Medulla oblongata (tissue), 1 donor: ENCODE results near the gene BCAT1.
A peak's percentile ranks its signal among the peaks of the same experiment; 100 is the strongest.

ENCODE experiments used
- DNase-seq: peaks from one replicate; pipeline ENCODE4 v3.0.0-alpha.2; 2015; ENCODE audit errors: extremely low spot score

The BCAT1 gene

DNA sequence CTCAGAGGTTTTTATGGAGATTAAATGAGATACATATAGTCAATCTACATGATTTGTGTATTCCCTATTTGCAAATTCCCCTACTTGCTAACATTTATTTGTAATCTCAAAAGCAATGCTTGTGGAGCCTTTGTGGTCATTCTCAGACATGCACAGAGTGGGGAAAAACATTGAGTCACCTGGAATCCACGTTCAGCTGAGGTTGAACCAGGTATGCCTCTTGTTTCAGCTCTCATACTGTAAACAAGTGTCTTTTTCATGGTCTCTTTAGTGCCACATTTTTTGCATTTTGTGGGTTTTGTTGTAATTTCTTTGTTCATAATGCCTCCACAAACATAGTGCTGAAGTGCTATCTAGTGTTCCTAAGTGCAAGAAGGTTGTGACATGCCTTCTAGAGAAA, 181.9 kb downstream of the BCAT1 start:
- no peak for DNase-seq

DNA sequence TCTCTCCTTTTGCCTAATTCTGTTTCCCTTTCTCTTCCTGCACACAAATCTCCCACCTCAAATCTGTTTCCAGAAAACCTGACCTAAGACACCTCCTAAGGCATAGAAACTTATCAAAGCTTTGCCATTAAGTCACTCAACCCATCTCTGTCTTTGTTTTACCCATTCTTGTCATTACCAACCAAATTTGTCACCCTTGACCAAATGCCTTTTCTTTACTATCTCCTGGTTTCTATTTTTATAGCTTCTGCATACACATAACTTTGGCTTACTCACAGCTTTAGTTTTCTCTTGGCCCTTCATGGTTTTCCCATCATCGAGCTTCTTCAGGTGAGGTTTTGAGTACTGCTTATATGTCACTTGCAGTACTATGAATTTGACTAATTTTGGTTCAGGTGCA, 184.2 kb downstream of the BCAT1 start:
- DNase-seq, result no peak

DNA sequence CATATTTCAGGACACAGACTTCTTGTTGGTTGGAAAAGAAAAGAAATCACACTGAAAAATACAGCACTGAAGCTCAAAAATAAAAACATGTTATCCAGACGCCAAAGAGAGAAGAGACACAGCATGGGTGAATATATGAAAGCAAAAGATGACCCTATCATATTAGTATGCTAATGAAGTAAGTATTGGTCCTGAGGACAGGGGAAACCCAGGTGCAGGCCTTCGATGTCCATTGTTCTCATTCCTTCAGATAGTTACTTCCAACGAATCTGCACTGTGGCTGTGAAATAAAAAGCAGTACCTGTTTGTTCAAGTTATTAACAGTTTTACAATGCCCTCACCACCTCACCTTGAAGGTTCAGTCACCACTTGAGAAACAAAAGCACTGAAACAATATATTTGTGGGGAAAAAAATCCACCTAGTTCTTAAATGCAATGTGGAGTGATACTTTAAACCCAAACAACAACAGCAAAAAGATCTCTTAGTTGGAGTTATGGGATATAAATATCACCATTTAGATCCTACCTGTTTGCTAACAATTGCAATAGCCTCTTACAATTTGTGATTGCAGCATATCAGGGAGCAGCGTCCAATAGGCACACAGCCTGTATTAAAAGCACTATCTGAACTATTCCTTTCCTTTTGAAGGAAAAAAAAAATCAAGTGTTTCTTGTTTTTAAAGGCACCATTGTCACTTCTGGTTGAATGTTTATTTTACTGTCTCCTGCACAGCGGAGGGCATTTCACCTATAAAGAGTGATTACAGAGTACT, 188.1 kb downstream of the BCAT1 start:
- no peak for DNase-seq

DNA sequence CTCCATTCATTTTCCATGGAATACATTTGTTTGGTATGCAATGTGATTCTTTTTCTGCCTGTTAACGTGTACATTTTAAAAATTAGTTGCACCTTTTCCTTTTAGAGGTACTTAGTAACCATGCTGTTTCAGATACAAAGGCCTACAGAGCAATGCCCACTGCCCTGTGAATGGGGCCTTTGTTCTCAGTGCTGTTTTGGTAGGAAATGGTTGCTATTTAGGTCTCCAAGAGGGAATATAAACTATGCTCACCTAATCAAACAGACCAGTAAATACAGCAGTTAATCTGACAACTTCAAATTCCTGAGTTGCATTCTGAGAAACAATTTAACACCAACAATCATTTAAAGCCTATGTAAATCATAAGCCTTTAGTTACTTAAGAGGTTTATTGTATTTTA, 188.7 kb downstream of the BCAT1 start:
- peak; percentile 56 for DNase-seq
